Liver (tissue), 9 donors: ENCODE measurements around the gene GAS2. TPM values are rescaled to one million over a fixed set of nuclear protein-coding genes. Genes with fewer than 3 reads are reported as not detected.

Source experiments
- DNase-seq: peaks from one replicate; pipeline ENCODE4 v3.0.0-alpha.2; 2017; ENCODE audit warnings: low spot score
- H3K27ac ChIP-seq, 2 donors: one replicate each; pipeline ENCODE4 v1.7.0; 2013; ENCODE audit warnings: inconsistent platforms in 2 of 2, low read length in 2 of 2, control low read depth in 1 of 2, low read depth in 1 of 2, mild to moderate bottlenecking in 1 of 2
- H3K27me3 ChIP-seq, 4 donors: one replicate each; pipeline versions ENCODE4 v1.6.1 to v1.7.0; 2013; ENCODE audit warnings: low read length in 3 of 4, inconsistent platforms in 1 of 4, mild to moderate bottlenecking in 1 of 4, moderate library complexity in 1 of 4; ENCODE audit not compliant: control insufficient read depth in 4 of 4, insufficient read depth in 4 of 4
- H3K36me3 ChIP-seq, 4 donors: one replicate each; pipeline versions ENCODE4 v1.6.1 to v1.7.0; 2013; ENCODE audit warnings: low read length in 3 of 4, mild to moderate bottlenecking in 3 of 4, low read depth in 1 of 4, moderate library complexity in 1 of 4; ENCODE audit not compliant: control insufficient read depth in 4 of 4, insufficient read depth in 3 of 4
- H3K4me1 ChIP-seq, 4 donors: one replicate each; pipeline versions ENCODE4 v1.6.1 to v1.7.0; 2013; ENCODE audit warnings: low read length in 3 of 4, mild to moderate bottlenecking in 3 of 4, moderate library complexity in 1 of 4; ENCODE audit not compliant: control insufficient read depth in 4 of 4, insufficient read depth in 4 of 4
- H3K4me3 ChIP-seq, 3 donors: one replicate each; pipeline versions ENCODE4 v1.6.1 to v1.7.0; 2013; ENCODE audit warnings: low read length in 3 of 3, control low read depth in 1 of 3, low read depth in 1 of 3, mild to moderate bottlenecking in 1 of 3
- H3K9ac ChIP-seq, 2 donors: one replicate each; pipeline ENCODE4 v1.7.0; 2013; ENCODE audit warnings: low read length in 2 of 2, mild to moderate bottlenecking in 2 of 2, moderate library complexity in 2 of 2, control low read depth in 1 of 2, low read depth in 1 of 2
- H3K9me3 ChIP-seq, 4 donors: one replicate each; pipeline versions ENCODE4 v1.6.1 to v1.7.0; 2013; ENCODE audit warnings: low read length in 3 of 4; ENCODE audit not compliant: control insufficient read depth in 4 of 4
- ATF3 ChIP-seq: IDR thresholded peaks from 2 replicates; pipeline ENCODE4 v1.6.1; 2016; ENCODE audit warnings: antibody characterized with exemption
- CTCF ChIP-seq: fragments of 150-350 bp; IDR thresholded peaks from 2 replicates; pipeline ENCODE4 v1.5.1; 2017; ENCODE audit warnings: improper control_type of control experiment, low read depth, low read length; ENCODE audit not compliant: missing input control
- EGR1 ChIP-seq, 2 donors: IDR thresholded peaks; 2 replicates each; pipeline ENCODE4 v1.6.1; 2016 to 2018; ENCODE audit warnings: antibody characterized with exemption in 2 of 2, low read depth in 2 of 2
- FOXA1 ChIP-seq: IDR thresholded peaks from 2 replicates; pipeline ENCODE4 v1.6.1; 2016; ENCODE audit warnings: antibody characterized with exemption
- FOXA2 ChIP-seq: IDR thresholded peaks from 2 replicates; pipeline ENCODE4 v1.6.1; 2016; ENCODE audit warnings: antibody characterized with exemption
- GABPA ChIP-seq, 2 donors: IDR thresholded peaks in 1 of 2; conservative IDR thresholded peaks in 1 of 2; 2 replicates each; pipeline ENCODE4 v1.6.1; 2016; ENCODE audit warnings: antibody characterized with exemption in 2 of 2, mild to moderate bottlenecking in 1 of 2, moderate library complexity in 1 of 2
- HNF4A ChIP-seq, 2 donors: conservative IDR thresholded peaks; 2 replicates each; pipeline ENCODE4 v1.6.1; 2016; ENCODE audit warnings: antibody characterized with exemption in 2 of 2, mild to moderate bottlenecking in 2 of 2
- HNF4G ChIP-seq: IDR thresholded peaks from 2 replicates; pipeline ENCODE4 v1.6.1; 2016; ENCODE audit warnings: antibody characterized with exemption
- JUND ChIP-seq, 2 donors: IDR thresholded peaks; 2 replicates each; pipeline ENCODE4 v1.6.1; 2016; ENCODE audit warnings: antibody characterized with exemption in 2 of 2
- MAX ChIP-seq: IDR thresholded peaks from 2 replicates; pipeline ENCODE4 v1.6.1; 2016; ENCODE audit warnings: antibody characterized with exemption
- NR2F2 ChIP-seq: IDR thresholded peaks from 2 replicates; pipeline ENCODE4 v1.6.1; 2016; ENCODE audit warnings: antibody characterized with exemption
- RAD21 ChIP-seq, 2 donors: IDR thresholded peaks; 2 replicates each; pipeline ENCODE4 v1.6.1; 2016; ENCODE audit warnings: antibody characterized with exemption in 2 of 2, mild to moderate bottlenecking in 2 of 2
- REST ChIP-seq: IDR thresholded peaks from 2 replicates; pipeline ENCODE4 v1.6.1; 2016; ENCODE audit warnings: antibody characterized with exemption, mild to moderate bottlenecking
- RXRA ChIP-seq, 2 donors: IDR thresholded peaks; 2 replicates each; pipeline ENCODE4 v1.6.1; 2017 to 2018; ENCODE audit warnings: antibody characterized with exemption in 2 of 2, mild to moderate bottlenecking in 1 of 2
- SP1 ChIP-seq: IDR thresholded peaks from 2 replicates; pipeline ENCODE4 v1.6.1; 2018; ENCODE audit warnings: antibody characterized with exemption, mild to moderate bottlenecking
- TAF1 ChIP-seq: conservative IDR thresholded peaks from 2 replicates; pipeline ENCODE4 v1.6.1; 2016; ENCODE audit warnings: antibody characterized with exemption, mild to moderate bottlenecking
- YY1 ChIP-seq: IDR thresholded peaks from 2 replicates; pipeline ENCODE4 v1.6.1; 2016; ENCODE audit warnings: antibody characterized with exemption, mild to moderate bottlenecking
- ZBTB33 ChIP-seq: IDR thresholded peaks from 2 replicates; pipeline ENCODE4 v1.6.1; 2016; ENCODE audit warnings: antibody characterized with exemption
- WGBS: extraction: QIAGEN DNeasy Blood & Tissue Kit; methylation state at CpG from one replicate; pipeline ENCODE4 v1.1.7; 2013; 5-methylcytosine and 5-hydroxymethylcytosine counted together
- polyA plus RNA-seq, 2 donors: library from polyadenylated mRNA; stranded (reverse) in 1 of 2; unstranded in 1 of 2; fragments of 200-250 nt in 1 of 2; fragments of >200 nt in 1 of 2; fragmentation: Nextera tagmentation in 1 of 2; extraction: Ambion mirVana in 1 of 2; gene quantifications; one replicate each; pipeline versions ENCODE4 v1.2.1 to v1.2.3, GENCODE V29; 2013 to 2015
- total RNA-seq, 2 donors: library from RNA; depleted of rRNA; stranded (reverse); fragments of >200 nt; gene quantifications; one replicate each; pipeline ENCODE4 v1.2.3, GENCODE V29; 2014
- donor health status: healthy.
- donor health status: healthy.
- donor health status: healthy.
- donor health status: healthy.
- donor health status: healthy.

GAS2 gene
- total and polyA plus RNA-seq, 4 donors = 13.4 to 75.6 (median 42.3) TPM

- Histone ChIP-seq H3K27me3 (no peaks in the 10 kb centered on the region), H3K9me3 (no peaks in the 10 kb centered on the region), H3K36me3 (peaks cover 2 to 9% (median 3%) of the 10 kb centered on the region in 4 donors), H3K27ac (no peak overlapping the region), H3K4me1 (peaks cover 2 to 13% (median 7%) of the 10 kb centered on the region in 4 donors), H3K4me3 (no peak overlapping the region), H3K9ac (no peak overlapping the region)
- WGBS = 83% methylated on average over 2 of the region's 2 CpGs
- no peak for DNase-seq
- no peak for TF ChIP-seq MAX
- no peak for TF ChIP-seq RAD21 (IDR thresholded peaks at IDR 0.05)
- TF ChIP-seq REST = no peak
Observed at GRCh38 chr11:22807855-22808570, 141.6 kb downstream of the GAS2 start.

GRCh38 chr11:22808571-22809197 lies 142.3 kb downstream of the GAS2 start:
- H3K36me3 ChIP-seq = peaks cover 2 to 9% (median 4%) of the 10 kb centered on the region in 4 donors
- no peaks in the 10 kb centered on the region for H3K27me3 ChIP-seq
- TF ChIP-seq FOXA2 = no peak
- TF ChIP-seq HNF4G = no peak
- TF ChIP-seq CTCF = no peak
- no peak for TF ChIP-seq ZBTB33
- no peak for TF ChIP-seq TAF1
- TF ChIP-seq FOXA1 = no peak
- TF ChIP-seq ATF3 = no peak
- no peak for TF ChIP-seq JUND (IDR thresholded peaks at IDR 0.05)
- TF ChIP-seq RXRA (IDR thresholded peaks at IDR 0.05) = no peak
- TF ChIP-seq YY1 = no peak
- no peak for TF ChIP-seq RAD21 (IDR thresholded peaks at IDR 0.05)
- TF ChIP-seq MAX = no peak
- no peak for TF ChIP-seq NR2F2
- no peak for TF ChIP-seq GABPA (IDR thresholded peaks at IDR 0.05 in 1 of 2, conservative IDR thresholded peaks at IDR 0.05 in 1 of 2)
- no peak for TF ChIP-seq SP1
- no peak for TF ChIP-seq EGR1 (IDR thresholded peaks at IDR 0.05; ENCODE audit: low read depth in 2 of 2)
- no peak for TF ChIP-seq REST
- TF ChIP-seq HNF4A (conservative IDR thresholded peaks at IDR 0.05) = no peak
- no peak overlapping the region for H3K9ac ChIP-seq
- H3K4me1 ChIP-seq = peaks cover 2 to 13% (median 7%) of the 10 kb centered on the region in 4 donors
- DNase-seq = no peak
- no peak overlapping the region for H3K27ac ChIP-seq
- no peak overlapping the region for H3K4me3 ChIP-seq
- WGBS = 92% methylated on average over 3 of the region's 3 CpGs
- no peaks in the 10 kb centered on the region for H3K9me3 ChIP-seq
